GM21723 (cell line): ENCODE results near the gene DIS3L2.
"Not testable (repeated sequence)": the region's sequence is repeated elsewhere in the genome, so short reads cannot be mapped to it uniquely, and the experiment has no call there.

ENCODE experiments used
- ATAC-seq: cut with Tn5 transposase; IDR thresholded peaks from one replicate; pipeline ENCODE4 v1.9.1; 2021; ENCODE audit warnings: mild to moderate bottlenecking, moderate library complexity; ENCODE audit not compliant: unreplicated experiment

DIS3L2 gene

DNA sequence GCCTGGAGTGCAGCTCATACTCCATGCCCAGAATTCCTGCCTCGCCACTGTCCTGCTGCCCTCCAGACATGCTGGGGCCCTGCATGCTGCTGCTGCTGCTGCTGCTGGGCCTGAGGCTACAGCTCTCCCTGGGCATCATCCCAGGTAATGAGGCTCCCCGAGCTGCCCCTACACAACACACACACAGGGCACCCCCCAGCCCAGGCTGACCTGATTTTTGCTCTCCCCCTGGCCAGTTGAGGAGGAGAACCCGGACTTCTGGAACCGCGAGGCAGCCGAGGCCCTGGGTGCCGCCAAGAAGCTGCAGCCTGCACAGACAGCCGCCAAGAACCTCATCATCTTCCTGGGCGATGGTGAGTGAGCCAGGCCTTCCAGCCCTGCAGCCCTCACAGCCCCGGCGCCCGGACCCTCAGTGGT is 417.2 kb downstream of the DIS3L2 start, which contains the start of gene ALPP:
TSS of gene ALPP (plus strand) at position 17 of the 417 bp plus-strand sequence. CDS start at position 69, 52 bp downstream.
- ATAC-seq, result not testable (repeated sequence)

DNA sequence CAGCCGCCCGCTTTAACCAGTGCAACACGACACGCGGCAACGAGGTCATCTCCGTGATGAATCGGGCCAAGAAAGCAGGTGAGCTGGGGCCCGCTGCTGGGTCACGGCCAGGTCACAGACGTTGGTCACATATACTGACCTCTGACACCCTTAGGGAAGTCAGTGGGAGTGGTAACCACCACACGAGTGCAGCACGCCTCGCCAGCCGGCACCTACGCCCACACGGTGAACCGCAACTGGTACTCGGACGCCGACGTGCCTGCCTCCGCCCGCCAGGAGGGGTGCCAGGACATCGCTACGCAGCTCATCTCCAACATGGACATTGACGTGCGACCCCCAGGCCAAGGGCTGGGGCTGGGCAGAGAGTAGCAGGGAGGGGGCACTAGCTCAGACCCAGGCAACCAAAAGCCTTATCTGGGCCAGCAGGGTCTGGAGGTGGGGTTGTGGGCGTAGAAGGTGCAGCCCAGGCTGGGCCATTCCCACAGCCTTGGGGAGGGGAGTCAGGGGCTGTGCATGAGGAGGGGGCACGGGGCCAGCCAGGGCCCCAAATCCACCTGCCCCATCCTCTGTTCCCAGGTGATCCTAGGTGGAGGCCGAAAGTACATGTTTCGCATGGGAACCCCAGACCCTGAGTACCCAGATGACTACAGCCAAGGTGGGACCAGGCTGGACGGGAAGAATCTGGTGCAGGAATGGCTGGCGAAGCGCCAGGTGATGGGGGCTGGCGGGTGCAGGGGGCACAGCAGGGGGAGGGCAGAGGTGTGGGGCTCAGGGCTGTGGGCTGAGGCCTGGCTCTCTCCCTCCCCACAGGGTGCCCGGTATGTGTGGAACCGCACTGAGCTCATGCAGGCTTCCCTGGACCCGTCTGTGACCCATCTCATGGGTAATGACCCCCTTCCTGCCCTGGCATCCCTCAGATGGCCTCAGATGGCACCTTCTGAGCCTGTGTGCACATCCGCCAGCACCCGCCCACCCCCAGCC is 418.4 kb downstream of the DIS3L2 start:
- ATAC-seq, result not testable (repeated sequence)

- not testable (repeated sequence) for ATAC-seq
These were observed 419.9 kb downstream of the DIS3L2 start for GRCh38 chr2:232381204-232382031.

GRCh38 chr2:232382331-232383225 is 421.1 kb downstream of the DIS3L2 start:
- ATAC-seq, result no peak

DNA sequence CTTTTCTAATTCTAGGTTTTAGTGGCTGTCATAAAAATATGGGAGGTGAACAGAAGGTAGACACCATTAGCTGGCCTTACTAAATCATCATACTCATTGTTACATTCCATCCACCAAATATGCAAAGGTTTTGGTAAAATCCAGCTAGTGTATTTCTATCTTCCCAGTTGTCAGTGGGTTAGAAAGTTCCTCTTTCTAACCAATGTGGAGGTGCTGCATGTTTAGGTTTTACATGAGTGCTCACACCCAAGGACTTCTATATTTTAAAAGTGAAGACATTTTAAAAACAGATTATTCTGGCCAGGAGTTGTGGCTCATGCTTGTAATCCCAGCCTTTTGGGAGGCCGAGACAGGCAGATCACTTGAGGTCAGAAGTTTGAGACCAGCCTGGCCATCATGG is 423.0 kb downstream of the DIS3L2 start:
- no peak for ATAC-seq

GRCh38 chr2:232385058-232385457 is 423.5 kb downstream of the DIS3L2 start:
- not testable (repeated sequence) for ATAC-seq

DNA sequence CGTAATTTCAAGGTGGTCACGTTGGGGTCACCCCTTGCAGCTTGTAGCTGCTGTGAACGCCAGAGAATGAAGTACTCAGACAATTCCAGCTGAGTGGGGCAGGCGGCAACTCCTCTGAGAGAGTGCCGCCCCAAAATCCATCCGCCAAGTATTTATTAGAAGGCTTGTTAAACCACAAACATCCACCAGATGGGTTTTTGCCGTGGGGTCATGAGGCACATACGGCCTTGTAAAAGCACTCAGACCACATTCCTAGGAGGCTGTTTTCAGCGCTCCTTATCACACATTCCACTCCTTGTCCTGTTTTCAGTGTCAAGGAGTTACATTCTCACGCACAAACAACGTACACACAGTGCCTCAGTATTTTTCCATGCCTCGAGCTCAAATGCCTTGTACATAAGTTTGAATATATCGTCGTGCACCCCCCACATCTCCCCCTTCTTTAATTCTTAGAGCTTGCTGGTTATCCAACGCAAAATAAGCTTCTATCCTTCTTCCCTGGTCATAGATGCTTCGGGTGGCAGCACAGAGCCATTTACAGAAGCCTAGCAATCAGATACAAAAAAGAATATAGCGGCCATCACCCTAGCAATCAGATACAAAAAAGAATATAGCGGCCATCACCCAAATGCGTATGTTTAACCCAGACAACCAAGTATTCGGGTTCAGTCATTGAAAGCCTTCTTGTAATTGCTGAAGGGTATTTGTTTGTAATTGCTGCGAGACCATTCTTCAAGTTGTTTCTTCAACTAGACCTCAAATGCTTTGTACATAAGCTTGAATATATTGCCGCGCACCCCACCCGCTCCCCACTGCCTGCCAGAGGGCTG is 424.4 kb downstream of the DIS3L2 start:
- no peak for ATAC-seq

DNA sequence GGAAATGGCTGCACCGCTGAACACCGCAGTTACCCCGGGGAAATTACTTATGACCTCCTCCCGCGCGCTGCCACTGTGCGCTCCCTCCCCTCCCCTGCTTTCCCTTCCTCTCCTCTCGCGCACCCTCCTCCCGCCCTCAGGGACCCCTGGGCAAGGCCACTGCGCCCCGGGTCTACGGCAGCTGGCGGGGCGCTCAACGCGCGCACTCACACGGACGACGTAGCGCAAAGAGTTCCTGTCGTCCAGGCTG is 424.9 kb downstream of the DIS3L2 start:
- no peak for ATAC-seq
